ENCODE data around the gene PTBP2. TPM values are rescaled to one million over a fixed set of nuclear protein-coding genes. Genes with fewer than 3 reads are reported as not detected.

PTBP2 gene
- total and polyA plus RNA-seq, 2 of the 8 experiments (the other 6 are each of a cell fraction or from before 2014, with no cell fraction given) = 24.2 to 61.7 TPM

- H3K23me2 ChIP-seq (ENCODE audit: low read depth, low read length) = no peaks in the 10 kb centered on the region
- no peak overlapping the region for H2BK5ac ChIP-seq (ENCODE audit: low read depth, low read length)
- H3K18ac ChIP-seq (ENCODE audit: extremely low read depth, low read length) = no peak overlapping the region
- ChIA-PET CTCF (ENCODE audit: partially characterized antibody) (interaction anchor here (1.3 kb wide), 1 partner anchor 9 kb away, joined by 5 read pairs; no protein-coding TSS in a partner anchor), POLR2A (ENCODE audit: partially characterized antibody) (no interaction called here)
- no peak overlapping the region for H2BK15ac ChIP-seq (ENCODE audit: low read length)
- H3K9me3 ChIP-seq (ENCODE audit: insufficient read depth in 2 of 2, low read depth in 1 of 2, low read length in 1 of 2) = no peaks in the 10 kb centered on the region
- no peak overlapping the region for H2BK120ac ChIP-seq (replicated peaks; ENCODE audit: low read depth, low read length)
- H3K27me3 ChIP-seq (replicated peaks in 1 of 4; ENCODE audit: control insufficient read depth in 3 of 4, extremely low read depth in 1 of 4, insufficient read depth in 3 of 4, low read length in 3 of 4) = no peaks in the 10 kb centered on the region
- no peak overlapping the region for H2BK12ac ChIP-seq (ENCODE audit: low read depth, low read length)
- FAIRE-seq (no peak), DNase-seq (ENCODE audit: low read depth in 1 of 2, low spot score in 2 of 2) (no peak)
- WGBS, 2 experiments (ENCODE audit: extremely low coverage in 1 of 2, insufficient coverage in 1 of 2, insufficient read length in 1 of 2, insufficient replicate concordance in 2 of 2, low coverage in 1 of 2, low lambda C conversion rate in 2 of 2, missing lambda C conversion rate in 1 of 2) = 89% methylated on average over 3 of the region's 3 CpGs; no CpG with 5 or more reads in 1 of the 2 experiments
- no peaks in the 10 kb centered on the region for H3K79me1 ChIP-seq (ENCODE audit: low read depth, low read length)
- no peak overlapping the region for H4K91ac ChIP-seq (replicated peaks; ENCODE audit: insufficient read length, low read length)
- no peak overlapping the region for H3K4ac ChIP-seq (replicated peaks; ENCODE audit: insufficient read length, low read depth, low read length)
- H2AFZ ChIP-seq (ENCODE audit: low read length) = no peak overlapping the region
- H3K56ac ChIP-seq (replicated peaks; ENCODE audit: insufficient read length, low read depth, low read length) = no peak overlapping the region
- no peak overlapping the region for H3K4me3 ChIP-seq (ENCODE audit: extremely low read depth in 1 of 4, insufficient read depth in 2 of 4, low read depth in 3 of 4, low read length in 4 of 4)
- no peak overlapping the region for H3K23ac ChIP-seq (ENCODE audit: insufficient read length)
- no peak overlapping the region for H2BK20ac ChIP-seq (ENCODE audit: low read length)
- H3K79me2 ChIP-seq (ENCODE audit: control insufficient read depth in 1 of 2, insufficient read depth in 2 of 2, low read length in 2 of 2) = no peaks in the 10 kb centered on the region
- H4K5ac ChIP-seq (ENCODE audit: insufficient read length, low read depth, low read length) = no peak overlapping the region
- no peak overlapping the region for H3K4me2 ChIP-seq (ENCODE audit: insufficient read depth in 1 of 2, low read depth in 2 of 2, low read length in 2 of 2)
- peaks cover 0 to 10% (median 1%) of the 10 kb centered on the region in 4 experiments; a peak in 2 of 7 replicates for H3K4me1 ChIP-seq (replicated peaks in 1 of 4; ENCODE audit: control insufficient read depth in 3 of 4, insufficient read depth in 4 of 4, low read length in 3 of 4)
- H4K20me1 ChIP-seq (replicated peaks in 1 of 2; ENCODE audit: control insufficient read depth in 1 of 2, insufficient read depth in 2 of 2, low read length in 2 of 2) = no peaks in the 10 kb centered on the region
- no peak overlapping the region for H3K9ac ChIP-seq (replicated peaks in 1 of 4; ENCODE audit: extremely low read depth in 1 of 4, low read depth in 3 of 4, low read length in 3 of 4)
- H3K27ac ChIP-seq (ENCODE audit: low read depth, low read length) = no peak overlapping the region
- H2AK5ac ChIP-seq (ENCODE audit: low read depth, low read length) = no peak overlapping the region
- H4K8ac ChIP-seq (ENCODE audit: extremely low read depth, insufficient read depth, low read length) = no peak overlapping the region
- H3K14ac ChIP-seq (ENCODE audit: insufficient read length) = no peak overlapping the region
- no peaks in the 10 kb centered on the region for H3K36me3 ChIP-seq (ENCODE audit: control insufficient read depth in 2 of 4, insufficient read depth in 4 of 4, low read length in 3 of 4)
- TF ChIP-seq BRCA1 (IDR thresholded peaks at IDR 0.05; ENCODE audit: low read depth, low read length) (no peak), ATF3 (IDR thresholded peaks at IDR 0.05; ENCODE audit: insufficient read depth, low read depth, low read length) (no peak), TAF7 (optimal IDR thresholded peaks at IDR 0.05; ENCODE audit: borderline replicate concordance, low read depth, low read length) (no peak), BCL11A (IDR thresholded peaks at IDR 0.05; ENCODE audit: low read depth in 2 of 2, low read length in 2 of 2) (no peak), TAF1 (IDR thresholded peaks at IDR 0.05; ENCODE audit: low read depth, low read length) (no peak), SIX5 (IDR thresholded peaks at IDR 0.05; ENCODE audit: low read depth, low read length) (no peak), BACH1 (IDR thresholded peaks at IDR 0.05; ENCODE audit: low read length) (no peak), HDAC2 (IDR thresholded peaks at IDR 0.05; ENCODE audit: borderline replicate concordance in 1 of 2, low read depth in 2 of 2, low read length in 2 of 2) (no peak)
These were observed 7.9 kb upstream of the PTBP2 start for GRCh38 chr1:96713649-96714048.

Data from H1 (cell line).